SU-DHL-6 (cell line): Measurements from ENCODE around the gene CACNA1G.

Experiments
- H2AFZ ChIP-seq: fragments of 200-600 bp; sonication (generic); 2 replicates; pipeline ENCODE4 v1.6.1; 2014; ENCODE audit warnings: low read depth, mild to moderate bottlenecking, moderate library complexity, mixed read lengths, antibody characterized with exemption, low read length; ENCODE audit not compliant: severe bottlenecking
- H3F3A ChIP-seq: fragments of 200-600 bp; shearing (Covaris generic); 2 replicates; pipeline ENCODE4 v1.6.0; 2016; ENCODE audit warnings: antibody characterized with exemption, mild to moderate bottlenecking; ENCODE audit not compliant: insufficient read depth
- H3K27ac ChIP-seq: fragments of 200-600 bp; sonication (generic); 2 replicates; pipeline ENCODE4 v1.5.1; 2016; ENCODE audit warnings: low read depth, mild to moderate bottlenecking, low read length, moderate library complexity, mixed read lengths
- H3K27me3 ChIP-seq: fragments of 200-600 bp; sonication (generic), shearing (Covaris generic); 2 replicates; pipeline ENCODE4 v1.6.0; 2014; ENCODE audit warnings: mild to moderate bottlenecking, low read length
- H3K36me3 ChIP-seq: fragments of 200-600 bp; sonication (generic); 2 replicates; pipeline ENCODE4 v1.6.1; 2014; ENCODE audit warnings: mild to moderate bottlenecking, low read length, mixed read lengths
- H3K4me2 ChIP-seq: fragments of 300-600, 200-600 bp; shearing (Covaris generic), sonication (generic); 2 replicates; pipeline ENCODE4 v1.6.0; 2014; ENCODE audit warnings: low read length, low read depth, mild to moderate bottlenecking; ENCODE audit not compliant: poor library complexity, severe bottlenecking
- H3K4me3 ChIP-seq: fragments of 200-600 bp; sonication (generic); 2 replicates; pipeline ENCODE4 v1.5.1; 2014; ENCODE audit warnings: antibody characterized with exemption, low read length, mild to moderate bottlenecking, mixed read lengths; ENCODE audit not compliant: insufficient read depth, poor library complexity, severe bottlenecking
- H3K79me2 ChIP-seq: fragments of 200-600 bp; sonication (generic); 2 replicates; pipeline ENCODE4 v1.6.1; 2014; ENCODE audit warnings: mild to moderate bottlenecking, low read length, moderate library complexity; ENCODE audit not compliant: insufficient read depth
- H3K9ac ChIP-seq: fragments of 200-600 bp; sonication (generic); 2 replicates; pipeline ENCODE4 v1.7.0; 2014; ENCODE audit warnings: mild to moderate bottlenecking, low read length
- H3K9me2 ChIP-seq: fragments of 200-600 bp; sonication (generic); replicated peaks from 2 replicates; pipeline ENCODE4 v1.6.1; 2014; ENCODE audit warnings: low read length; ENCODE audit not compliant: insufficient read depth
- H3K9me3 ChIP-seq: fragments of 200-600 bp; sonication (generic); 2 replicates; pipeline ENCODE4 v1.6.1; 2014; ENCODE audit warnings: low read length, mixed read lengths; ENCODE audit not compliant: insufficient read depth
- H4K20me1 ChIP-seq: fragments of 200-600 bp; sonication (generic); 2 replicates; pipeline ENCODE4 v1.6.1; 2014; ENCODE audit warnings: low read depth, mild to moderate bottlenecking, antibody characterized with exemption, low read length, moderate library complexity, mixed read lengths
- CTCF ChIP-seq: fragments of 200-600 bp; sonication (generic); IDR thresholded peaks from one replicate; pipeline ENCODE4 v1.5.1; 2017; ENCODE audit warnings: antibody characterized with exemption, mild to moderate bottlenecking, low read length, moderate library complexity; ENCODE audit not compliant: insufficient read depth, poor library complexity, severe bottlenecking
- EZH2phosphoT487 ChIP-seq: fragments of 200-600 bp; sonication (generic), shearing (Covaris generic); conservative IDR thresholded peaks from 2 replicates; pipeline ENCODE4 v1.6.1; 2018; ENCODE audit warnings: mild to moderate bottlenecking, antibody characterized with exemption, low read length, moderate library complexity, mixed read lengths

Gene CACNA1G

GRCh38 chr17:50557630-50558029, 2.9 kb upstream of the CACNA1G start:
- TF ChIP-seq CTCF, result no peak
- Histone ChIP-seq H3K27ac (no peak overlapping the region), H3K9me3 (no peaks in the 10 kb centered on the region), H3K27me3 (no peaks in the 10 kb centered on the region), H3K4me3 (no peak overlapping the region), H3K79me2 (no peaks in the 10 kb centered on the region), H3K9me2 (no peaks in the 10 kb centered on the region), H3K36me3 (no peaks in the 10 kb centered on the region), H3K4me2 (no peak overlapping the region), H3F3A (no peaks in the 10 kb centered on the region), H2AFZ (no peak overlapping the region), H4K20me1 (no peaks in the 10 kb centered on the region), H3K9ac (no peak overlapping the region)

GRCh38 chr17:50558091-50558490, 2.4 kb upstream of the CACNA1G start:
- Histone ChIP-seq H3K4me3 (no peak overlapping the region), H2AFZ (no peak overlapping the region), H3K27me3 (no peaks in the 10 kb centered on the region), H4K20me1 (no peaks in the 10 kb centered on the region), H3K79me2 (no peaks in the 10 kb centered on the region), H3K36me3 (no peaks in the 10 kb centered on the region), H3F3A (no peaks in the 10 kb centered on the region), H3K9ac (no peak overlapping the region), H3K9me3 (no peaks in the 10 kb centered on the region), H3K4me2 (no peak overlapping the region), H3K9me2 (no peaks in the 10 kb centered on the region), H3K27ac (no peak overlapping the region)
- TF ChIP-seq CTCF, result no peak
- no peak for TF ChIP-seq EZH2phosphoT487

GRCh38 chr17:50558581-50558940, 2.0 kb upstream of the CACNA1G start:
- Histone ChIP-seq H3F3A (no peaks in the 10 kb centered on the region), H2AFZ (no peak overlapping the region), H3K4me3 (no peak overlapping the region), H3K4me2 (no peak overlapping the region), H3K27me3 (no peaks in the 10 kb centered on the region), H3K27ac (no peak overlapping the region), H3K36me3 (no peaks in the 10 kb centered on the region), H4K20me1 (no peaks in the 10 kb centered on the region), H3K79me2 (no peaks in the 10 kb centered on the region), H3K9ac (no peak overlapping the region), H3K9me2 (no peaks in the 10 kb centered on the region), H3K9me3 (no peaks in the 10 kb centered on the region)
- TF ChIP-seq CTCF (no peak), EZH2phosphoT487 (no peak)
